OCI-LY3 (cell line): ENCODE results near the gene PDLIM5.

Source experiments
- EZH2phosphoT487 ChIP-seq: fragments of 200-600 bp; shearing (Covaris generic); IDR thresholded peaks from 2 replicates; pipeline ENCODE4 v1.6.1; 2018; ENCODE audit warnings: antibody characterized with exemption, mixed run types, low read depth
- TF ChIP-seq, protein P1 (sequence below): fragments of 200-600, 300-600 bp; sonication (generic); IDR thresholded peaks from 2 replicates; pipeline ENCODE4 v1.5.1; 2014; ENCODE audit warnings: antibody characterized with exemption, low read length, low read depth

DNA sequence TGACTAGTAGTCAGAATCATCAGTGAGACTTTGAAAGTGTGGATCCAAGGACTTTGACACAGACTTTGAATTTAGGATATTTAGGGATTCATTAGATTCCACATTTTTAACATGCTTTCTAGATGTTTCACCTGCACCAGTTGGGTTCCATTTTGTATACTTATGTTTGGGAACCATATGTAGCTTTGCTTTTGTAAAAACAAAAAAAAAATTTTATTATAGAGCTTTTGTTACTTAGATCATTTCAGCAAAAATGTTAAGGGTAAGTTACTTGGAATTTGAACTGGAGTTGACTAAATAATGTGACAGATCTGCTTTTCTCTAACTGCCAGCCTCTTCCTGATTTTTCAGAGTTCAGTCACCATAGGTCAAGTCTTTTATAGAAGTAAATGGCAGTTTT, 14.6 kb downstream of the PDLIM5 start:
- TF ChIP-seq, protein P1, sequence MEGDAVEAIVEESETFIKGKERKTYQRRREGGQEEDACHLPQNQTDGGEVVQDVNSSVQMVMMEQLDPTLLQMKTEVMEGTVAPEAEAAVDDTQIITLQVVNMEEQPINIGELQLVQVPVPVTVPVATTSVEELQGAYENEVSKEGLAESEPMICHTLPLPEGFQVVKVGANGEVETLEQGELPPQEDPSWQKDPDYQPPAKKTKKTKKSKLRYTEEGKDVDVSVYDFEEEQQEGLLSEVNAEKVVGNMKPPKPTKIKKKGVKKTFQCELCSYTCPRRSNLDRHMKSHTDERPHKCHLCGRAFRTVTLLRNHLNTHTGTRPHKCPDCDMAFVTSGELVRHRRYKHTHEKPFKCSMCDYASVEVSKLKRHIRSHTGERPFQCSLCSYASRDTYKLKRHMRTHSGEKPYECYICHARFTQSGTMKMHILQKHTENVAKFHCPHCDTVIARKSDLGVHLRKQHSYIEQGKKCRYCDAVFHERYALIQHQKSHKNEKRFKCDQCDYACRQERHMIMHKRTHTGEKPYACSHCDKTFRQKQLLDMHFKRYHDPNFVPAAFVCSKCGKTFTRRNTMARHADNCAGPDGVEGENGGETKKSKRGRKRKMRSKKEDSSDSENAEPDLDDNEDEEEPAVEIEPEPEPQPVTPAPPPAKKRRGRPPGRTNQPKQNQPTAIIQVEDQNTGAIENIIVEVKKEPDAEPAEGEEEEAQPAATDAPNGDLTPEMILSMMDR: no peak
- TF ChIP-seq EZH2phosphoT487: no peak
